Measurements from ENCODE around the gene PISD. TPM values are rescaled to one million over a fixed set of nuclear protein-coding genes. Genes with fewer than 3 reads are reported as not detected.
"Not testable (repeated sequence)": the region's sequence is repeated elsewhere in the genome, so short reads cannot be mapped to it uniquely, and the experiment has no call there.

Gene PISD
- total RNA-seq (2022), result 56.7 and 58.7 TPM in 2 replicates
- percentile 74 among the genes with signal in this experiment for Bru-seq, nascent RNA
- percentile 75 among the genes with signal in this experiment for BruChase-seq, experiment 1, labeled RNA remaining after a 2-hour chase
- percentile 76 among the genes with signal in this experiment for BruChase-seq, experiment 2, labeled RNA remaining after a 6-hour chase
- long read RNA-seq, transcript PISD-209 (8 exons, 1,963 nt), result major isoform, 85 of 202 reads
- long read RNA-seq, partial matches to known transcripts, result 15 of 202 reads
- long read RNA-seq, other reads (novel, unspliced or antisense), result 93 of 202 reads

DNA sequence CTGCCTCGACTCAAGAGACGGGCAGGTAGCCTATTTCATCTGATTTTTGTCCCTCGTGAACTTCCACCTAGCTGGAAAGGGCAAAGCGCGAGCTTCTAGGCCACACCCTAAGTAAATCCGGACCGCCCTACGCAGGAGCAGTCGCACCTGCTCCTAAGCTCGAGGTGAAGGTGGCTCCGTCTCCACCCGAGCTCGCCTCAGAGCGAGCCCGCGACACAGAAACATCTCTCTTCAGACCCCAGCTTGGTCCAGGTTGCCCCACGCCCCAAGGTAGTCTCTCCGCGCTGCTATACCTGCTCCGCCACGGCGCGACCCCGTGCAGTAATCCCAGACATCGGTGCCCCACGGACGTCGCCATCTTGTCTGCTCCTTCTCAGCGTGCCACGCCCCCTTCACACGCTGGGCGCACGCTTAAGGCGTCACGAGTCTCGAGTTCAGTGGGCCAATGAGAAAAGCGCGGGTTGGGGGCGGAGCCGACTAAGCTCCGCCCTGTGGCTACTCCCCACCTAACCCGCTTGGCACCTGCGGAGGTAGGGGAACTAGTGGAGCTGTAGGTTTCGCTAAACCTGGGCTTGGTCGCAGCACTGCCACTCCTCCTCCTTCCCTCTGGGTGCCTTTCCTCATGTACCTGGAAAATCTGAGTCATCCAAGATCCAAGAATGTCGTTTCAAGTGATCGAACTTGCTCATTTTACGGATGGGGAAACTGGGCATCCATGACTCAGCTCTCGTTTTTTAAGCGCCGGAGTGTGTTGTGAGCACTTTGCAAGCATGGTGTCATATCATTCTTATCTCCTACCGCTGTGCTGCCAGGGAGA is at the start of gene PISD:
Gene PISD, minus strand, starts transcription at position 365 of the 817 bp plus-strand sequence. Its CDS starts 7 bp downstream, at position 358.
- POLR2A ChIA-PET, result interaction anchor here (0.5 to 2.9 kb wide), 16 partner anchors 8 to 1119 kb away, joined by 3 to 31 read pairs (median 6); partner anchors contain the start of gene DEPDC5
- Mint-ChIP-seq H3K27ac (ENCODE audit: unreplicated experiment) (peak within 1 kb of the TSS; percentile 99), H3K36me3 (ENCODE audit: insufficient read depth, unreplicated experiment) (peaks cover 29% of the 10 kb centered on the region), H3K27me3 (ENCODE audit: insufficient read depth, unreplicated experiment) (no peaks in the 10 kb centered on the region), H3K9me3 (ENCODE audit: unreplicated experiment) (no peaks in the 10 kb centered on the region), H3K4me3 (ENCODE audit: unreplicated experiment) (peak within 1 kb of the TSS; percentile 97), H3K4me1 (ENCODE audit: low read depth, unreplicated experiment) (peaks cover 20% of the 10 kb centered on the region)
- peaks cover 13% of the 10 kb centered on the region; the same call in 1 of the 2 replicates for H3K4me1 ChIP-seq
- CTCF ChIA-PET, result interaction anchor here (0.8 to 2.6 kb wide), 7 partner anchors 15 to 308 kb away, joined by 4 to 33 read pairs (median 5); no protein-coding TSS in a partner anchor
- peak; percentile 96 to 97 for DNase-seq
- H3K9me3 ChIP-seq, result no peaks in the 10 kb centered on the region
- BruUV-seq (replicated peaks), result no TSS peak
- TF ChIP-seq CTCF (IDR thresholded peaks at IDR 0.05; ENCODE audit: insufficient read depth in 1 of 2, low read depth in 1 of 2, low read length in 1 of 2, severe bottlenecking in 1 of 2, unreplicated experiment in 1 of 2), result no peak
- H3K36me3 ChIP-seq (ENCODE audit: control insufficient read depth, insufficient read depth, low read length), result no peaks in the 10 kb centered on the region
- peak within 1 kb of the TSS; percentile 71 for H3K4me3 ChIP-seq (ENCODE audit: low read depth, low read length)
- intact Hi-C loops (cut with micrococcal nuclease; ENCODE audit: unreplicated experiment), result loop anchor here (2.0 kb wide), 2 partner anchors 15 to 31 kb away; no protein-coding TSS in a partner anchor
- no peaks in the 10 kb centered on the region for H3K27me3 ChIP-seq (replicated peaks; ENCODE audit: control insufficient read depth, insufficient read depth, low read length)

- H3K27ac Mint-ChIP-seq (ENCODE audit: unreplicated experiment); H3K9me3 ChIP-seq; H3K4me1 Mint-ChIP-seq (ENCODE audit: low read depth, unreplicated experiment); BruUV-seq (replicated peaks); H3K36me3 ChIP-seq (ENCODE audit: control insufficient read depth, insufficient read depth, low read length); POLR2A ChIA-PET; H3K4me1 ChIP-seq; CTCF ChIA-PET; H3K27me3 Mint-ChIP-seq (ENCODE audit: insufficient read depth, unreplicated experiment); H3K4me3 Mint-ChIP-seq (ENCODE audit: unreplicated experiment); H3K27me3 ChIP-seq (replicated peaks; ENCODE audit: control insufficient read depth, insufficient read depth, low read length); intact Hi-C loops (cut with micrococcal nuclease; ENCODE audit: unreplicated experiment); DNase-seq; H3K4me3 ChIP-seq (ENCODE audit: low read depth, low read length); H3K9me3 Mint-ChIP-seq (ENCODE audit: unreplicated experiment): not testable (repeated sequence)
- H3K36me3 Mint-ChIP-seq (ENCODE audit: insufficient read depth, unreplicated experiment), result peaks cover 71% of the 10 kb centered on the region
Observed at GRCh38 chr22:31711226-31711625, 49.2 kb upstream of the PISD start.

GRCh38 chr22:31707519-31707918 is 45.5 kb upstream of the PISD start:
- POLR2A ChIA-PET, result no interaction called here
- Histone ChIP-seq H3K4me3 (ENCODE audit: low read depth, low read length) (no peak overlapping the region), H3K4me1 (no peaks in the 10 kb centered on the region), H3K27me3 (replicated peaks; ENCODE audit: control insufficient read depth, insufficient read depth, low read length) (no peaks in the 10 kb centered on the region), H3K9me3 (no peaks in the 10 kb centered on the region), H3K36me3 (ENCODE audit: control insufficient read depth, insufficient read depth, low read length) (peaks cover 3% of the 10 kb centered on the region; the same call in 1 of the 2 replicates)
- H3K27me3 Mint-ChIP-seq (ENCODE audit: insufficient read depth, unreplicated experiment), result no peaks in the 10 kb centered on the region
- CTCF ChIA-PET, result no interaction called here
- H3K4me1 Mint-ChIP-seq (ENCODE audit: low read depth, unreplicated experiment), result no peaks in the 10 kb centered on the region
- DNase-seq, result no peak
- peaks cover 64% of the 10 kb centered on the region for H3K36me3 Mint-ChIP-seq (ENCODE audit: insufficient read depth, unreplicated experiment)
- BruUV-seq (replicated peaks), result no TSS peak
- intact Hi-C loops (cut with micrococcal nuclease; ENCODE audit: unreplicated experiment), result no loop called here
- no peak overlapping the region for H3K4me3 Mint-ChIP-seq (ENCODE audit: unreplicated experiment)
- TF ChIP-seq CTCF (IDR thresholded peaks at IDR 0.05; ENCODE audit: insufficient read depth in 1 of 2, low read depth in 1 of 2, low read length in 1 of 2, severe bottlenecking in 1 of 2, unreplicated experiment in 1 of 2), result no peak
- H3K27ac Mint-ChIP-seq (ENCODE audit: unreplicated experiment), result no peak overlapping the region
- H3K9me3 Mint-ChIP-seq (ENCODE audit: unreplicated experiment), result no peaks in the 10 kb centered on the region

All from Caco-2 (cell line).